Natural killer cell treated with Interleukin-12 subunit alpha and Interleukin-12 subunit beta and Interleukin-15 and Interleukin-18, amount 100 ng/mL, for 72 hours (primary cell): ENCODE data around the gene SPATA20. TPM values are rescaled to one million over a fixed set of nuclear protein-coding genes. Genes with fewer than 3 reads are reported as not detected.

Experiments used
- ATAC-seq, 2 donors: fragments of 150-1000 bp; cut with Tn5 transposase in 1 of 2; sonication (Bioruptor Pico), chemical (Tn5 transposase) in 1 of 2; 2 replicates each; pipeline ENCODE4 v1.10.0; 2021
- DNase-seq: peaks from one replicate; pipeline ENCODE4 v3.0.0; 2022; ENCODE audit warnings: low spot score
- H3K27ac Mint-ChIP-seq, 2 donors: 1 replicate in 1 of 2; 2 replicates in 1 of 2; pipeline ENCODE4 v1.8.0; 2022; ENCODE audit warnings: mixed read lengths in 2 of 2, mild to moderate bottlenecking in 1 of 2, moderate library complexity in 1 of 2
- H3K27me3 Mint-ChIP-seq, 2 donors: 1 replicate in 1 of 2; 2 replicates in 1 of 2; pipeline ENCODE4 v1.8.0; 2022; ENCODE audit warnings: mixed read lengths in 2 of 2
- H3K36me3 Mint-ChIP-seq: one replicate; pipeline ENCODE4 v1.8.0; 2022; ENCODE audit warnings: mixed read lengths
- H3K4me1 Mint-ChIP-seq, 2 donors: 1 replicate in 1 of 2; 2 replicates in 1 of 2; pipeline ENCODE4 v1.8.0; 2022; ENCODE audit warnings: low read depth in 2 of 2, mixed read lengths in 2 of 2, mild to moderate bottlenecking in 1 of 2
- H3K4me3 Mint-ChIP-seq: one replicate; pipeline ENCODE4 v1.8.0; 2022; ENCODE audit warnings: mixed read lengths
- H3K9me3 Mint-ChIP-seq: 2 replicates; pipeline ENCODE4 v1.8.0; 2022; ENCODE audit warnings: mixed read lengths
- total RNA-seq, 2 donors: library from RNA; stranded (reverse); gene quantifications; one replicate each; pipeline ENCODE4 v1.2.3, GENCODE V29; 2022

The SPATA20 gene
- total RNA-seq, 2 donors from 2014 or later = 15.3 to 25.6 TPM

GRCh38 chr17:50605429-50605828 is 58.5 kb downstream of the SPATA20 start:
- no peak overlapping the region for H3K4me3 Mint-ChIP-seq
- no peak overlapping the region for H3K27ac Mint-ChIP-seq
- H3K27me3 Mint-ChIP-seq = peaks cover 7 to 15% of the 10 kb centered on the region in 2 donors
- no peaks in the 10 kb centered on the region for H3K9me3 Mint-ChIP-seq
- H3K36me3 Mint-ChIP-seq = no peaks in the 10 kb centered on the region
- H3K4me1 Mint-ChIP-seq = no peaks in the 10 kb centered on the region
- DNase-seq (no peak), ATAC-seq (no peak)

Other genes with a start within 250 kb of the SPATA20 start
- gene XYLT2, start 201.0 kb upstream of the SPATA20 start, total RNA-seq = 10 to 100 TPM; 19.6 to 27.1 TPM
- gene MRPL27, start 174.0 kb upstream of the SPATA20 start, total RNA-seq = 10 to 100 TPM; 62.7 to 77.7 TPM
- 10 to 100 TPM; 15.8 to 40.2 TPM for gene EME1, start 173.9 kb upstream of the SPATA20 start, total RNA-seq
- 100 to 1,000 TPM in 1 of 2 donors, 10 to 100 TPM in 1; 90.8 to 138 TPM for gene LRRC59, start 149.7 kb upstream of the SPATA20 start, total RNA-seq
- 10 to 100 TPM in 1 of 2 donors, 1 to 10 TPM in 1; 6.9 to 13.4 TPM for gene ACSF2, start 121.0 kb upstream of the SPATA20 start, total RNA-seq
- gene CHAD, start 78.3 kb upstream of the SPATA20 start, total RNA-seq = not detected
- gene RSAD1, start 68.3 kb upstream of the SPATA20 start, total RNA-seq = 10 to 100 TPM; 34.3 to 54.2 TPM
- 1 to 10 TPM; 1.1 to 2.8 TPM for gene MYCBPAP, start 38.7 kb upstream of the SPATA20 start, total RNA-seq
- not detected for gene EPN3, start 14.4 kb upstream of the SPATA20 start, total RNA-seq
- not detected for gene CACNA1G, start 13.5 kb downstream of the SPATA20 start, total RNA-seq
- not detected for gene ABCC3, start 87.7 kb downstream of the SPATA20 start, total RNA-seq
- gene ANKRD40, start 160.7 kb downstream of the SPATA20 start, total RNA-seq = 10 to 100 TPM; 38.4 to 44.7 TPM
- 100 to 1,000 TPM in 1 of 2 donors, 10 to 100 TPM in 1; 81.8 to 234 TPM for gene LUC7L3, start 172.4 kb downstream of the SPATA20 start, total RNA-seq
- gene ANKRD40CL, start 220.3 kb downstream of the SPATA20 start, total RNA-seq = not detected